IPS-18a (cell line): ENCODE data around the gene KANSL1.

ENCODE experiments used
- H3K27ac ChIP-seq: one replicate; pipeline ENCODE4 v1.5.1; 2013; ENCODE audit warnings: low read length
- H3K27me3 ChIP-seq: one replicate; pipeline ENCODE4 v1.6.1; 2013; ENCODE audit warnings: mild to moderate bottlenecking, low read length; ENCODE audit not compliant: control insufficient read depth, insufficient read depth
- H3K36me3 ChIP-seq: one replicate; pipeline ENCODE4 v1.6.1; 2013; ENCODE audit warnings: low read depth, low read length; ENCODE audit not compliant: control insufficient read depth
- H3K4me1 ChIP-seq: one replicate; pipeline ENCODE4 v1.6.1; 2013; ENCODE audit warnings: low read depth, low read length; ENCODE audit not compliant: control insufficient read depth
- H3K4me3 ChIP-seq: one replicate; pipeline ENCODE4 v1.5.1; 2013; ENCODE audit warnings: low read length
- H3K9ac ChIP-seq: one replicate; pipeline ENCODE4 v1.6.1; 2013; ENCODE audit warnings: mild to moderate bottlenecking, low read length, moderate library complexity
- H3K9me3 ChIP-seq: one replicate; pipeline ENCODE4 v1.6.1; 2013; ENCODE audit warnings: low read depth, low read length; ENCODE audit not compliant: control insufficient read depth

KANSL1 gene

DNA sequence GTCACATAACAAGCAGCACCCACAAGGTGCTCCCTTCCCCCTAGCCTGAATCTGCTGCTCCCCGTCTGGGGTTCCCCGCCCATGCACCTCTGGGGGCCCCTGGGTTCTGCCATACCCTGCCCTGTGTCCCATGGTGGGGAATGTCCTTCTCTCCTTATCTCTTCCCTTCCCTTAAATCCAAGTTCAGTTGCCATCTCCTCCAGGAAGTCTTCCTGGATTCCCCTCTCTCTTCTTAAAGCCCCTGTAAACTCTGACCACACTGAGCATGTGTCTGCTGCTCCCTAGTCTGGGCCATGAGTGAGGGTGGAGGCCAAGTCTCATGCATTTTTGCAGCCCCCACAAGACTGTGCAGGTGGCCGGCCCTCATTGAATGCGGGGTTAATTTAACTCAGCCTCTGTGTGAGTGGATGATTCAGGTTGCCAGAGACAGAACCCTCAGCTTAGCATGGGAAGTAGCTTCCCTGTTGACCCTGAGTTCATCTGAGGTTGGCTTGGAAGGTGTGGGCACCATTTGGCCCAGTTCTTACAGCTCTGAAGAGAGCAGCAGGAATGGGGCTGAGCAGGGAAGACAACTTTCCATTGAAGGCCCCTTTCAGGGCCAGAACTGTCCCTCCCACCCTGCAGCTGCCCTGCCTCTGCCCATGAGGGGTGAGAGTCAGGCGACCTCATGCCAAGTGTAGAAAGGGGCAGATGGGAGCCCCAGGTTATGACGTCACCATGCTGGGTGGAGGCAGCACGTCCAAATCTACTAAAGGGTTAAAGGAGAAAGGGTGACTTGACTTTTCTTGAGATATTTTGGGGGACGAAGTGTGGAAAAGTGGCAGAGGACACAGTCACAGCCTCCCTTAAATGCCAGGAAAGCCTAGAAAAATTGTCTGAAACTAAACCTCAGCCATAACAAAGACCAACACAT is 194.0 kb downstream of the KANSL1 start, which contains the start of gene STH:
Gene STH, plus strand, starts transcription at position 264 of the 913 bp plus-strand sequence. Its CDS starts 30 bp downstream, at position 294.
- Histone ChIP-seq H3K9ac (no peak within 1 kb of the TSS), H3K36me3 (no peaks in the 10 kb centered on the region), H3K27me3 (no peaks in the 10 kb centered on the region), H3K4me3 (no peak within 1 kb of the TSS), H3K27ac (no peak within 1 kb of the TSS), H3K4me1 (no peaks in the 10 kb centered on the region), H3K9me3 (no peaks in the 10 kb centered on the region)

GRCh38 chr17:45997624-45998023 is 195.6 kb downstream of the KANSL1 start:
- Histone ChIP-seq H3K4me3 (no peak overlapping the region), H3K9me3 (no peaks in the 10 kb centered on the region), H3K4me1 (peaks cover 5% of the 10 kb centered on the region), H3K9ac (no peak overlapping the region), H3K27ac (no peak overlapping the region), H3K27me3 (no peaks in the 10 kb centered on the region), H3K36me3 (no peaks in the 10 kb centered on the region)

GRCh38 chr17:45997166-45997565 is 196.1 kb downstream of the KANSL1 start:
- Histone ChIP-seq H3K27ac (no peak overlapping the region), H3K27me3 (no peaks in the 10 kb centered on the region), H3K9me3 (no peaks in the 10 kb centered on the region), H3K9ac (no peak overlapping the region), H3K4me1 (peaks cover 5% of the 10 kb centered on the region), H3K36me3 (no peaks in the 10 kb centered on the region), H3K4me3 (no peak overlapping the region)

- no peak overlapping the region for H3K27ac ChIP-seq
- H3K27me3 ChIP-seq, result no peaks in the 10 kb centered on the region
- no peak overlapping the region for H3K9ac ChIP-seq
- no peaks in the 10 kb centered on the region for H3K36me3 ChIP-seq
- no peak overlapping the region for H3K4me3 ChIP-seq
- H3K4me1 ChIP-seq, result peaks cover 5% of the 10 kb centered on the region
- no peaks in the 10 kb centered on the region for H3K9me3 ChIP-seq
These were observed 196.8 kb downstream of the KANSL1 start for GRCh38 chr17:45996282-45996937.

DNA sequence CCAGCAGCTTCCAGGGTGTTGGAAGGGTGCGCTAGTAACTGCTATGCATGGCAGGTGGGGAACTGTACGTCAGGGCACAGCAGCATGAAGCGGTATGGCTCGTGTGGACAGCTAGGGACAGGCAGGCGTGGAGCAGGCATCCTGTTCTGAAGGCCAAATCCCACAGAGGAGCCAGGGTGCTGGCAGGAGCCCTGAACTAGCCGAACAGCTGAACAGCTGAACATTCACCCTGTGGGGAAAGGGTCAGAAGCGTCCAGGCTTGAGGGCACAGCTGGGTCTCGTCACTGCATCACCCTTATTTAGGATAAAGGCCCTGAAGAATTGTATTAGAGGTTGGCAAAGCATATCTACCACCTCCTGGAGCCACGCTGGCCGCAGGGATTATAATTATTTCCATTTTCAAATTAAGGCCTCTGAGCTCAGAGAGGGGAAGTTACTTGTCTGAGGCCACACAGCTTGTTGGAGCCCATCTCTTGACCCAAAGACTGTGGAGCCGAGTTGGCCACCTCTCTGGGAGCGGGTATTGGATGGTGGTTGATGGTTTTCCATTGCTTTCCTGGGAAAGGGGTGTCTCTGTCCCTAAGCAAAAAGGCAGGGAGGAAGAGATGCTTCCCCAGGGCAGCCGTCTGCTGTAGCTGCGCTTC is 197.5 kb downstream of the KANSL1 start:
- Histone ChIP-seq H3K36me3 (no peaks in the 10 kb centered on the region), H3K4me1 (peaks cover 5% of the 10 kb centered on the region), H3K27me3 (no peaks in the 10 kb centered on the region), H3K9ac (no peak overlapping the region), H3K4me3 (no peak overlapping the region), H3K27ac (no peak overlapping the region), H3K9me3 (no peaks in the 10 kb centered on the region)

DNA sequence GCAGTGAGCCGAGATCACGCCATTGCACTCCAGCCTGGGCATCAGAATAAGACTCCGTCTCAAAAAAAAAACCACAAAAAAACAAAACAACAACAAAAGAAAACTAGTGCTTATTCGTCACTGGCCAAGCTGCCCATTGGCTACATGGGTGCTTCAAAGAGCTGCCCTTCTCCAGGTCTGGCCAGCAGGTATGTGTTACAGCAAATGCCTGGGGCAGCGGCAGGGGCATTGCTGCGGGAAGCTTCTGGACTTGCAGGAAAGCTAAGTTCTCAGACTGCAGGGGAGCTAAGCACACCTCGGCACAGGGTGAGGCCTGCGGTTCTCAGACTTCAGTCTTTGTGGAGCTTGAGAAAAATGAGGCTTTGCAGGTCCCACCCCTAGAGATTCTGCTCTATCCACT is 198.2 kb downstream of the KANSL1 start:
- Histone ChIP-seq H3K4me3 (no peak overlapping the region), H3K27ac (no peak overlapping the region), H3K27me3 (no peaks in the 10 kb centered on the region), H3K4me1 (peaks cover 5% of the 10 kb centered on the region), H3K9ac (no peak overlapping the region), H3K9me3 (no peaks in the 10 kb centered on the region), H3K36me3 (no peaks in the 10 kb centered on the region)

GRCh38 chr17:45993962-45994627 is 199.1 kb downstream of the KANSL1 start:
- Histone ChIP-seq H3K27ac (no peak overlapping the region), H3K4me3 (no peak overlapping the region), H3K4me1 (peaks cover 5% of the 10 kb centered on the region), H3K27me3 (no peaks in the 10 kb centered on the region), H3K9ac (no peak overlapping the region), H3K9me3 (no peaks in the 10 kb centered on the region), H3K36me3 (no peaks in the 10 kb centered on the region)

GRCh38 chr17:45992904-45993303 is 200.3 kb downstream of the KANSL1 start:
- Histone ChIP-seq H3K27ac (no peak overlapping the region), H3K27me3 (no peaks in the 10 kb centered on the region), H3K4me1 (peaks cover 5% of the 10 kb centered on the region), H3K9ac (no peak overlapping the region), H3K4me3 (no peak overlapping the region), H3K36me3 (no peaks in the 10 kb centered on the region), H3K9me3 (no peaks in the 10 kb centered on the region)

DNA sequence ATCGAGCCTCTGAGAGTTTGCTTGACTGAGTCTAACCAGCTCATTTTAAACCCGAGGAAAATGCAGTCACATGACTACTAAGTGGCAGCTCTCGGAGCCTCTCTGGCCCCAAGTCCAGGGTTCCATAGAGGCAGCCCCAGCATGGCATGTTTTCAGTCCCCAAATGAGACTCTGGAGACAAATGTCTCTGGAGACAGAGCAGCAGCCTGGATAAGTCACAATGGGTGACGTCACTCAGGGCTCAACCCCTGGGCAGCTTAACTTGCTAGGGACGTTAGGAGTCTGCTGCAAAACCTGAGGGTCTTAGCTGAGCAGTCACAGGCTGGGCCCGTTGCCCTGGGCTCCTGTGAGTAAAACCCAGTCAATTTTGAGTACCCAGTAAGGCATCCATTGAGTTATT is 201.1 kb downstream of the KANSL1 start:
- no peaks in the 10 kb centered on the region for H3K36me3 ChIP-seq
- no peaks in the 10 kb centered on the region for H3K27me3 ChIP-seq
- H3K27ac ChIP-seq, result no peak overlapping the region
- H3K4me1 ChIP-seq, result peaks cover 5% of the 10 kb centered on the region
- no peak overlapping the region for H3K9ac ChIP-seq
- no peak overlapping the region for H3K4me3 ChIP-seq
- H3K9me3 ChIP-seq, result no peaks in the 10 kb centered on the region

GRCh38 chr17:45991341-45991740 is 201.9 kb downstream of the KANSL1 start:
- Histone ChIP-seq H3K36me3 (no peaks in the 10 kb centered on the region), H3K9ac (no peak overlapping the region), H3K4me3 (no peak overlapping the region), H3K27ac (no peak overlapping the region), H3K9me3 (no peaks in the 10 kb centered on the region), H3K4me1 (peaks cover 5% of the 10 kb centered on the region), H3K27me3 (no peaks in the 10 kb centered on the region)

DNA sequence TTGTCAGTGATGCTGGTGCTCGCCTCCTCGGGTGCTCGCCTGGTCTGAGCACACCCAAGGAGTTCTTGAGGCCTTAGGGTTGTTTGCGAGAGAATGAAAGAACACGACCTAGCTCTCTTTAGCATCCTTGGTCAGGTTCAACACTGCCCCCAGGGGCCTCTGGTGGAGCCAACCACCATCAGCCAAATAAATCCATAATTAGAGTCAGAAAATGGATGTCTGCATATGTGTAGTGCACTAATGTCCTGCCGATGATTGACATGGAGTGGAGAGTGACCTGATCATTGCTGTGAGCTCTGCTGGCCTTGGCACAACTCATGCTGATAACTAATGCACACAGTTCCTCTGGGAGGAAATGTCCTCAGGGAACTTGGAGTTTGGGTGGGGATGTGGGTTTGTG is 202.3 kb downstream of the KANSL1 start:
- no peak overlapping the region for H3K9ac ChIP-seq
- no peaks in the 10 kb centered on the region for H3K9me3 ChIP-seq
- H3K27me3 ChIP-seq, result no peaks in the 10 kb centered on the region
- H3K36me3 ChIP-seq, result no peaks in the 10 kb centered on the region
- H3K4me3 ChIP-seq, result no peak overlapping the region
- peaks cover 5% of the 10 kb centered on the region for H3K4me1 ChIP-seq
- H3K27ac ChIP-seq, result no peak overlapping the region
